Peyer's patch (tissue), 4 donors: ENCODE data around the gene LRRC3B.

Source experiments
- POLR2A ChIP-seq, 2 donors: fragments of 450-650 bp; IDR thresholded peaks; one replicate each; pipeline ENCODE4 v1.5.1; 2017; ENCODE audit warnings: antibody characterized with exemption in 2 of 2, mild to moderate bottlenecking in 2 of 2, moderate library complexity in 2 of 2
- TF ChIP-seq, protein P1 (sequence below), 6 experiments: fragments of 450-650 bp in 4 of 6; fragments of 200-600 bp in 2 of 6; sonication (generic) in 1 of 6; IDR thresholded peaks; one replicate each; pipeline ENCODE4 v1.5.1; 2017 to 2019; ENCODE audit warnings: antibody characterized with exemption in 6 of 6, mild to moderate bottlenecking in 3 of 6, moderate library complexity in 1 of 6

GRCh38 chr3:26624209-26624765 is 1.7 kb downstream of the LRRC3B start:
- TF ChIP-seq, protein P1, sequence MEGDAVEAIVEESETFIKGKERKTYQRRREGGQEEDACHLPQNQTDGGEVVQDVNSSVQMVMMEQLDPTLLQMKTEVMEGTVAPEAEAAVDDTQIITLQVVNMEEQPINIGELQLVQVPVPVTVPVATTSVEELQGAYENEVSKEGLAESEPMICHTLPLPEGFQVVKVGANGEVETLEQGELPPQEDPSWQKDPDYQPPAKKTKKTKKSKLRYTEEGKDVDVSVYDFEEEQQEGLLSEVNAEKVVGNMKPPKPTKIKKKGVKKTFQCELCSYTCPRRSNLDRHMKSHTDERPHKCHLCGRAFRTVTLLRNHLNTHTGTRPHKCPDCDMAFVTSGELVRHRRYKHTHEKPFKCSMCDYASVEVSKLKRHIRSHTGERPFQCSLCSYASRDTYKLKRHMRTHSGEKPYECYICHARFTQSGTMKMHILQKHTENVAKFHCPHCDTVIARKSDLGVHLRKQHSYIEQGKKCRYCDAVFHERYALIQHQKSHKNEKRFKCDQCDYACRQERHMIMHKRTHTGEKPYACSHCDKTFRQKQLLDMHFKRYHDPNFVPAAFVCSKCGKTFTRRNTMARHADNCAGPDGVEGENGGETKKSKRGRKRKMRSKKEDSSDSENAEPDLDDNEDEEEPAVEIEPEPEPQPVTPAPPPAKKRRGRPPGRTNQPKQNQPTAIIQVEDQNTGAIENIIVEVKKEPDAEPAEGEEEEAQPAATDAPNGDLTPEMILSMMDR (IDR thresholded peaks at IDR 0.05), result no peak
- no peak for TF ChIP-seq POLR2A (IDR thresholded peaks at IDR 0.05)
